Measurements from ENCODE around the gene SLX9.
A peak's percentile ranks its signal among the peaks of the same experiment; 100 is the strongest.

Gene SLX9

GRCh38 chr21:44920694-44921604 lies 18.9 kb upstream of the SLX9 start, which contains the start of gene ITGB2:
Gene ITGB2, minus strand, starts transcription at chr21:44920899. Its CDS starts 10,117 bp downstream, at chr21:44910782.
- peak within 1 kb of the TSS; percentile 83 for H3K23ac ChIP-seq (ENCODE audit: low read length)
- H3K9ac ChIP-seq (ENCODE audit: low read length): no peak within 1 kb of the TSS
- no peak within 1 kb of the TSS for H3K14ac ChIP-seq (ENCODE audit: low read length)
- no peaks in the 10 kb centered on the region for H3K4me1 ChIP-seq (ENCODE audit: control insufficient read depth in 1 of 2, insufficient read depth in 2 of 2, low read length in 2 of 2)
- peaks cover 26% of the 10 kb centered on the region for H3K27me3 ChIP-seq (ENCODE audit: insufficient read depth, low read length)
- H2AK5ac ChIP-seq (ENCODE audit: low read length): no peak within 1 kb of the TSS
- no peak within 1 kb of the TSS for H4K8ac ChIP-seq (ENCODE audit: low read depth, low read length)
- no peak within 1 kb of the TSS for H4K91ac ChIP-seq (ENCODE audit: low read depth, low read length)
- no peaks in the 10 kb centered on the region for H3K79me2 ChIP-seq (ENCODE audit: control insufficient read depth, insufficient read depth, low read length, poor library complexity)
- peak within 1 kb of the TSS; percentile 5 for H3K4me3 ChIP-seq (ENCODE audit: low read depth, low read length)
- H3K27ac ChIP-seq (ENCODE audit: low read depth, low read length): no peak within 1 kb of the TSS
- peaks cover 7% of the 10 kb centered on the region for H3K9me3 ChIP-seq (ENCODE audit: insufficient read depth, low read depth, low read length)
- H3K4me2 ChIP-seq (ENCODE audit: low read length): no peak within 1 kb of the TSS
- no CpG with 5 or more reads among the region's 29 CpGs for WGBS (ENCODE audit: extremely low coverage, insufficient coverage, insufficient read length)
- no peak within 1 kb of the TSS for H4K12ac ChIP-seq (ENCODE audit: low read depth, low read length)
- H3K36me3 ChIP-seq (ENCODE audit: control insufficient read depth in 1 of 2, insufficient read depth in 2 of 2, low read length in 2 of 2): no peaks in the 10 kb centered on the region
- H2BK5ac ChIP-seq (ENCODE audit: low read depth, low read length, poor library complexity): no peak within 1 kb of the TSS
- no peak within 1 kb of the TSS for H3K18ac ChIP-seq (ENCODE audit: low read length)
- H3K79me1 ChIP-seq (ENCODE audit: low read length): no peaks in the 10 kb centered on the region
- H2BK120ac ChIP-seq (ENCODE audit: insufficient read depth, low read length, poor library complexity): no peak within 1 kb of the TSS
- no peak within 1 kb of the TSS for H2BK12ac ChIP-seq (ENCODE audit: low read length)
- H3K4ac ChIP-seq (ENCODE audit: low read depth, low read length): no peak within 1 kb of the TSS
- peak in 1 of 2 donors; percentile 8 for DNase-seq
- no peak within 1 kb of the TSS for H2AFZ ChIP-seq (ENCODE audit: insufficient read depth, low read length, poor library complexity)

GRCh38 chr21:44921928-44922327 lies 17.9 kb upstream of the SLX9 start:
- no peak overlapping the region for H4K8ac ChIP-seq (ENCODE audit: low read depth, low read length)
- peaks cover 1 to 9% of the 10 kb centered on the region in 2 experiments for H3K4me1 ChIP-seq (ENCODE audit: control insufficient read depth in 1 of 2, insufficient read depth in 2 of 2, low read length in 2 of 2)
- no peak overlapping the region for H3K9ac ChIP-seq (ENCODE audit: low read length)
- peaks cover 13% of the 10 kb centered on the region for H3K9me3 ChIP-seq (ENCODE audit: insufficient read depth, low read depth, low read length)
- DNase-seq: no peak
- no peak overlapping the region for H3K4me3 ChIP-seq (ENCODE audit: low read depth, low read length)
- H3K79me2 ChIP-seq (ENCODE audit: control insufficient read depth, insufficient read depth, low read length, poor library complexity): no peaks in the 10 kb centered on the region
- H3K27me3 ChIP-seq (ENCODE audit: insufficient read depth, low read length): peaks cover 26% of the 10 kb centered on the region
- H2AK5ac ChIP-seq (ENCODE audit: low read length): no peak overlapping the region
- no peak overlapping the region for H3K4me2 ChIP-seq (ENCODE audit: low read length)
- no peak overlapping the region for H4K91ac ChIP-seq (ENCODE audit: low read depth, low read length)
- no peak overlapping the region for H2AFZ ChIP-seq (ENCODE audit: insufficient read depth, low read length, poor library complexity)
- no peak overlapping the region for H3K4ac ChIP-seq (ENCODE audit: low read depth, low read length)
- no peak overlapping the region for H3K18ac ChIP-seq (ENCODE audit: low read length)
- no peak overlapping the region for H2BK5ac ChIP-seq (ENCODE audit: low read depth, low read length, poor library complexity)
- no peak overlapping the region for H2BK120ac ChIP-seq (ENCODE audit: insufficient read depth, low read length, poor library complexity)
- no peak overlapping the region for H3K14ac ChIP-seq (ENCODE audit: low read length)
- H3K27ac ChIP-seq (ENCODE audit: low read depth, low read length): no peak overlapping the region
- no peaks in the 10 kb centered on the region for H3K79me1 ChIP-seq (ENCODE audit: low read length)
- H3K36me3 ChIP-seq (ENCODE audit: control insufficient read depth in 1 of 2, insufficient read depth in 2 of 2, low read length in 2 of 2): no peaks in the 10 kb centered on the region
- H4K12ac ChIP-seq (ENCODE audit: low read depth, low read length): no peak overlapping the region
- no peak overlapping the region for H3K23ac ChIP-seq (ENCODE audit: low read length)
- WGBS (ENCODE audit: extremely low coverage, insufficient coverage, insufficient read length): no CpG with 5 or more reads among the region's 5 CpGs
- H2BK12ac ChIP-seq (ENCODE audit: low read length): no peak overlapping the region

GRCh38 chr21:44923480-44924084 lies 16.2 kb upstream of the SLX9 start:
- Histone ChIP-seq H3K14ac (ENCODE audit: low read length) (no peak overlapping the region), H3K27ac (ENCODE audit: low read depth, low read length) (no peak overlapping the region), H3K4ac (ENCODE audit: low read depth, low read length) (no peak overlapping the region), H3K27me3 (ENCODE audit: insufficient read depth, low read length) (peaks cover 16% of the 10 kb centered on the region), H3K4me2 (ENCODE audit: low read length) (no peak overlapping the region), H4K8ac (ENCODE audit: low read depth, low read length) (no peak overlapping the region), H3K79me2 (ENCODE audit: control insufficient read depth, insufficient read depth, low read length, poor library complexity) (no peaks in the 10 kb centered on the region), H2BK12ac (ENCODE audit: low read length) (no peak overlapping the region), H3K18ac (ENCODE audit: low read length) (no peak overlapping the region), H2AFZ (ENCODE audit: insufficient read depth, low read length, poor library complexity) (no peak overlapping the region), H2BK5ac (ENCODE audit: low read depth, low read length, poor library complexity) (no peak overlapping the region), H3K4me1 (ENCODE audit: control insufficient read depth in 1 of 2, insufficient read depth in 2 of 2, low read length in 2 of 2) (peaks cover 14 to 24% of the 10 kb centered on the region in 2 experiments), H3K9me3 (ENCODE audit: insufficient read depth, low read depth, low read length) (peaks cover 12% of the 10 kb centered on the region), H3K36me3 (ENCODE audit: control insufficient read depth in 1 of 2, insufficient read depth in 2 of 2, low read length in 2 of 2) (no peaks in the 10 kb centered on the region), H2BK120ac (ENCODE audit: insufficient read depth, low read length, poor library complexity) (no peak overlapping the region), H3K9ac (ENCODE audit: low read length) (no peak overlapping the region), H2AK5ac (ENCODE audit: low read length) (no peak overlapping the region), H3K79me1 (ENCODE audit: low read length) (no peaks in the 10 kb centered on the region), H3K4me3 (ENCODE audit: low read depth, low read length) (no peak overlapping the region), H4K12ac (ENCODE audit: low read depth, low read length) (no peak overlapping the region), H3K23ac (ENCODE audit: low read length) (no peak overlapping the region), H4K91ac (ENCODE audit: low read depth, low read length) (no peak overlapping the region)
- no peak for DNase-seq
- WGBS (ENCODE audit: extremely low coverage, insufficient coverage, insufficient read length): 100% methylated on average over 2 of the region's 10 CpGs

- Histone ChIP-seq H3K79me2 (ENCODE audit: control insufficient read depth, insufficient read depth, low read length, poor library complexity) (no peaks in the 10 kb centered on the region), H3K23ac (ENCODE audit: low read length) (no peak overlapping the region)
- no CpG with 5 or more reads among the region's 10 CpGs for WGBS (ENCODE audit: extremely low coverage, insufficient coverage, insufficient read length)
Observed at GRCh38 chr21:44924606-44925377, 15.0 kb upstream of the SLX9 start.

More at GRCh38 chr21:44924606-44925377, 15.0 kb upstream of the SLX9 start:
- H3K4me1 ChIP-seq (ENCODE audit: control insufficient read depth in 1 of 2, insufficient read depth in 2 of 2, low read length in 2 of 2): peaks cover 14 to 24% of the 10 kb centered on the region in 2 experiments
- no peak overlapping the region for H2BK12ac ChIP-seq (ENCODE audit: low read length)
- no peak overlapping the region for H3K4ac ChIP-seq (ENCODE audit: low read depth, low read length)
- H2AK5ac ChIP-seq (ENCODE audit: low read length): no peak overlapping the region
- no peak overlapping the region for H3K18ac ChIP-seq (ENCODE audit: low read length)
- H3K4me3 ChIP-seq (ENCODE audit: low read depth, low read length): no peak overlapping the region
- H2BK120ac ChIP-seq (ENCODE audit: insufficient read depth, low read length, poor library complexity): no peak overlapping the region
- H4K91ac ChIP-seq (ENCODE audit: low read depth, low read length): no peak overlapping the region
- peaks cover 15% of the 10 kb centered on the region for H3K9me3 ChIP-seq (ENCODE audit: insufficient read depth, low read depth, low read length)
- H3K79me1 ChIP-seq (ENCODE audit: low read length): no peaks in the 10 kb centered on the region
- H4K12ac ChIP-seq (ENCODE audit: low read depth, low read length): no peak overlapping the region
- no peak overlapping the region for H2BK5ac ChIP-seq (ENCODE audit: low read depth, low read length, poor library complexity)
- H3K36me3 ChIP-seq (ENCODE audit: control insufficient read depth in 1 of 2, insufficient read depth in 2 of 2, low read length in 2 of 2): no peaks in the 10 kb centered on the region
- DNase-seq: peak in 1 of 2 donors; percentile 30
- H3K27me3 ChIP-seq (ENCODE audit: insufficient read depth, low read length): peaks cover 15% of the 10 kb centered on the region
- no peak overlapping the region for H3K14ac ChIP-seq (ENCODE audit: low read length)
- H4K8ac ChIP-seq (ENCODE audit: low read depth, low read length): no peak overlapping the region
- H3K9ac ChIP-seq (ENCODE audit: low read length): no peak overlapping the region
- H3K4me2 ChIP-seq (ENCODE audit: low read length): no peak overlapping the region
- no peak overlapping the region for H3K27ac ChIP-seq (ENCODE audit: low read depth, low read length)
- H2AFZ ChIP-seq (ENCODE audit: insufficient read depth, low read length, poor library complexity): no peak overlapping the region

Measured in trophoblast cell (in vitro differentiated cells and primary cell).